ENCODE measurements around the gene LSS.
"Not testable (repeated sequence)": the region's sequence is repeated elsewhere in the genome, so short reads cannot be mapped to it uniquely, and the experiment has no call there.

Gene LSS

DNA sequence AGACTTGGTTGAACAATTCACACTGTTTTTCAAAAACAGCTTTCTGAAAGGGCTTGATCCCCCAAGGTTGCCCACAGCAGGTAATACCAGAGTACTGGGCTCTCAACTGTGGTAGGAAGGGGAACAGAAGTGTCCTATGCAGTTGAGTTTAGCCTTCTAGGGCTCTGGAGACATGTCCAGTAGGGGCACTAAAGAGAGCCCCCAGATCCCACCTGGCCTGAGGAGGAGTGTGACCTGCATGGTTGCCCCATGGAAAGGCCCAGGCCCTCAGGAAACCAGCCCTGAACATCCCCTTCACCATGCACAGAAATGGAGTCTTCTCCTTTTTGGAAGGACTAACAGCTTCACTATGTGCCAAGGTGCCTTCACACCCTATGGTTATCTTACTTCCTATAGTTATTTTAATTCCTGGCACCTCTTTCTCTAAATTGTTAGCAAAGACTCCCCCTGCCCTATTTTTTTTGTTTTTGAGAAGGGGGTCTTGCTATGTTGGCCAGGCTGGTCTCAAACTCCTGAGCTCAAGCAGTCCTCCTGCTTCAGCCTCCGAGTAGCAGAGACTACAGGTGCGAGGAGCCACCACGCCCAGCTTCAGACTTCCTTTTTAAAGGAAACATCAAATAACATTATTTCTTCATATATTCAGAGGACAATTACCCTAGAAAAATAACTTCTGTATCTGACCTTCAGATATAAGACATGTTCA lies 16.8 kb upstream of the LSS start:
- no peak for DNase-seq

DNA sequence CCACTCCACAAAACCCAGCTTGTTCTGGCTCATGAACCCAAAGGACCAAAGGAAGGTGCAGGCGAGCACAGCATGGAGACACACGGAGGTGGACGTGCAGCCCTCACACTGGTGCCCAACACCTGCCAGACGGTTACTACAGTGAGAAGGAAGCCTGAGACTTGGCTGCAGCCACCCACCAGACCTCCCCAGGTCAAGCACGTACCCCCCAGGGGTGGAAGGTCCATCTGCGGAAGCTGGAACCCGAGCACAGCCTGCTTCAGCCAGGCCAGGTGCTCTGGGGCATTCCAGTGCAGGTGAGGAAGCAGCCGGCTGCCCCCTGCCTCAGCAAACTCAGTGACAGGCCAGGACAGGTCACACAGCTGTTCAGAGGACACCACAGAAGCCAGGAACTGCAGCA lies 16.0 kb upstream of the LSS start:
- DNase-seq = no peak

DNA sequence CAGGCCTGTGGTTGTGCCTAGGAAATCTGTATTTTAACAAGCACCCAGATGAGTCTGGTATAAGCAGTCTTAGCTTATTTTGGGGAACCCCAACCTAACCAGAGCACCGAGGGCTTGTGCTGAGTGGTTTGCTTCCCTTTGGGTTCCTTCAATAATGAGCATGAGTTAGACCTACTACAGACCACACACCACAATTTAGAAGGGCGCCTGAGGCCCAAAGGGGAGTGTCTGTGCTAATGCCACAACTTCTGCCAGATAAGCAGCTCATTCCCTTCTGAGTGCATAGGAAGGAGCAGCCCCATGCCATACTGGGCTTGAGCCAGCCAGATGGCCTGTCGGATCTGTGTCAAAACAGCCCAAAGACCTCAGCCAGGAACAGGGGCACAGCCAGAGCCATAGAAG lies 15.4 kb upstream of the LSS start:
- DNase-seq = no peak

DNA sequence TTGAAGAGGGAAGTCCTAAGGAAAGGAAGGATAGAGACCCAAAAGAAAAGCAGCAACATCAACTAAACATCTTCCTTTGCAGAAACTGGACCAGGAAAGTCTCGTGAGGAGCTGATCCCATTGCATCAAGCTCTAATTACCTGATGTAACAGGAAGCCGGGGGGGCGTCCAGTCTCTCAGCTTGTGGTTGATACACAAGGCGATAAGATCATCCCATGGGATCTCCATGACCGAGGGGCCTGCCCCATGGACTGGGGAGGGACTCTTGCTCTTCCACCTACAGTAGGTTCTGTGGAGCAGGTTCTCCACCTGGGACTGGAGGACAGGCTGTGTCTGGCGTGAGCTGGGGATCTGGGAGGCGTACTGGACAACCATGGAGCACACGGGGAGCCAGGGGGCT lies 14.8 kb upstream of the LSS start:
- DNase-seq = no peak

DNA sequence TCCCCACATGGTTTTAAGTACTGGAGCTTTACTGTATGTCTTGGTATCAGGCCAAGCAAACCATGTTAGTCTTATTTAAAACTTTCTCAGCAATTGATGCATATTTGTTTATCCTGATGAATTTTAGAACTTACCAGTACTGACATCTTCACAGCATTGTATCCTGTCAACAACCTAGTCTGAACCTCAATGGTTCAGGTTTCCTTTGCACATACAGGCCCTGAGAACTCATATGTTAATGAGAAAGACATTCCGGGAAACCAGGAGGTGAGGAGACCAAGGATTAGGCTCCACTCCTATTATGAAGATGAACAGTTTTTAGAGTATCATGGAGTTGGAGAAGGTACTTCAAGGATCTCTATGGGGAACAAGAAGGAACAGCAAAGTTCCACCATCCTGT lies 13.0 kb upstream of the LSS start:
- DNase-seq = not testable (repeated sequence)

DNA sequence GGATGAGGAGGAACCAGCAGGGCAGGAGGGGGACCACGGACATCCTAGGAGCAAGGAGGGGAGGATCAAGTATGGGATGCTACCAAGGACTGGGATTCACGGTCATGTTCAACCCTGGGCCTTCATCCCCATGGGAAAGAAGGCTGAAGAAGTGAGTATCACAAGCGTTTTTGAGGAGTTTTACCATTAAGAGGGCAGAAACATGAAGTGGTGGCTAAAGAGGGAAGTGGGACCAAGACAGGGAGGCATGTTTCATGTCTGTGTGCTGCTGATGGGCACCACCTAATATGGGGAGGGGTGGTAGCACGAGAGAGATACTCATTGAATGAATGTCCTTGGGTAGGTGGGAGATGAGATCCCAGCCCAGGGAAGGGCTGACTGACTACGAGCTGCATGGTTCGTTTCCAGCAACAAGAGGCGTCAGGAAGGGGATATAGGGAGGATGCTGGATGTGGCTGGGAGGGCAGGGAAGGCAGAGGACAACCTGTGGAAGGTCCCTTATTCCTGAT lies 11.3 kb upstream of the LSS start:
- DNase-seq = no peak

DNA sequence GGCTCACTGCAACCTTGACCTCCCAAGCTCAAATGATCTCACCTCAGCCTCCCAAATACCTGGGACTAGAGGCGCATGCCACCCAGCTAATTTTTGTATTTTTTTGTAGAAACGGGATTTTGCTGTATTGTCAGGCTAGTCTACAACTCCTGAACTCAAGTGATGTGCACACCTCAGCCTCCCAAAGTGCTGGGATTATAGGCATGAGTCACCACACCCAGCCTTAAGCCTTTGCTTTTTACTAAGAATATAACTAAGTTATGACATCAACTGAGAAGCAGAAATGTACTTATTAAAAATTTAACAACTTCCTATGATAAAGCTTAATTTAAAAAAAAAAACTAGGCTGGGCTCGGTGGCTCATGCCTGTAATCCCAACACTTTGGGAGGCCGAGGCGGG lies 8.9 kb upstream of the LSS start:
- no peak for DNase-seq

DNA sequence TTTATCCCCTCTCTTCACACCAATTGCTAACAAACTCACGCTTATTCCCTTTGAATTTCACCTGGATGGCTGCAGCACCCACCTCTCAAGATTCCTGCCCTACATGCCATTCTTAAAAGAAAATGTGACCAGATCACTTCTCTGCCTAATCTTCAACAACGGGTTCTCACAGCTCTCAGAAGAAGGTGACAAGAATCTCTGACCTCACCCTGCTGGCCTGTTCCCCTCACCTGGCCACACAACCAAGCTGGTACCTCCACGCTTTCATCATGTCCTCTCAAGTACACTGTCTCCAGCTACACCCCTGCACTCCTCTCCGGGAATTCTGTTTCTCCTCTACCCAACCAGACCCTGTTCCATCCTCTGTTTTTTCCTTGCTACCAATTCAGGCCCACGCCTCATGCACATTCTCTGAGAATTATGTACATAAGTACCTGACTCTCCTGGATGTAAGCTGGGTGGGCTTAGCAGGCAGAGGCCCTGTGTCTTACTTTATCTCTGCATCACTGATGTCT lies 5.9 kb upstream of the LSS start:
- DNase-seq = no peak

DNA sequence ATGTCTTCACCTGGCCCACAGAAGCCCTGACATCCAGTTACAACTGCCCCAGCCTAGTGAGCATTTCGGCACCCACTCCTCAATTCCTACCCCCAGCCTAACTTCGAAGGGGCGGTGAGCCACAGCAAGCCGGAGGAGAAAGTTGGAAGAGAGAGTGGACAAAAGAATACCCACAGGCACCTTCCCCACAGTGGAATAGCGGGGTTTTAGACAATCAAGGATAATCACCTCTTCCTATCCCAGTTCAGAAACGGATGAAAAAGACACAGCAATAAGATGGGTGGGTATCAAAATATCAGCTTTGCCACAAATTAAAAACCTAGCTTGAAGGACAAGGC lies 1.3 kb upstream of the LSS start:
- no peak for DNase-seq

DNA sequence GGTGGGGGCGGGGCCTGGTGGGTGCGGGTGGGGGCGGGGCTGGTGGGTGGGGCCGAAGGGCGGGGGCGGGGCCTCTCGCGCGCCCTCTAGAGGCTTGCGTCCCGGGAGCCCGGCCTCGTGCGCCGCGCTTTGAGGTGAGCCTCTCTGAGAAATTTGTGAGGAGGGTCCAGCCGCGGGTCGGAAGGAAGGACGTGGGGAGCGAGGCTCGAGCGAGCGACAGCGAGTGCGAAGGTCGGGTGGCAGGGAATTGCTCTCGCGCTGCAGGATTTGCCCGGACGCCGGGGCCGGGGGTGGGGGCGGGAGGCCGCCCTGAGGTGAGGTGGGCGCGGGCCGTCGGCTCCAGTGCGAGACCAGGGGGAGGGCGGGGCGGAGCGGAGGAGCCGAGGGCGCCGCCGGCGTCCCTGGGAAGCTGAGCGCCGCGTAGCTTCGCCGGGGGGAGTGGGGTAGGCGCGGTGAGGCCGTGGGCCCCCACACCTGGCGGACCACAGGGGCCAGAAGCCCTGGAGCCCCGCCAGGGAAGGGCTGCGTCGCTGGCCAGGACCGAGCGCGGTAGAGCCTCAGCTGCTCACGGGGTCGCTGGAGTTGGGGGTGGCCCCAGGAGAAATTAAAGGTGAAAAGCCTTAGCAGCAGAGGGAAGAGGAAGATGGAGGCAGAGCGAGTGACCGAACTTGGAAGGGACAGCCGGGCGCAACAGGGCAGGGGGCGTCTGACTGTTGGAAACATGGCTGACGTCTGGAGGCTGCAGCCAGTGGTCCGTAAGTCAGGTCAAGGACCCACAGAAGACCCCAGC lies 754 bp upstream of the LSS start:
- DNase-seq = no peak

DNA sequence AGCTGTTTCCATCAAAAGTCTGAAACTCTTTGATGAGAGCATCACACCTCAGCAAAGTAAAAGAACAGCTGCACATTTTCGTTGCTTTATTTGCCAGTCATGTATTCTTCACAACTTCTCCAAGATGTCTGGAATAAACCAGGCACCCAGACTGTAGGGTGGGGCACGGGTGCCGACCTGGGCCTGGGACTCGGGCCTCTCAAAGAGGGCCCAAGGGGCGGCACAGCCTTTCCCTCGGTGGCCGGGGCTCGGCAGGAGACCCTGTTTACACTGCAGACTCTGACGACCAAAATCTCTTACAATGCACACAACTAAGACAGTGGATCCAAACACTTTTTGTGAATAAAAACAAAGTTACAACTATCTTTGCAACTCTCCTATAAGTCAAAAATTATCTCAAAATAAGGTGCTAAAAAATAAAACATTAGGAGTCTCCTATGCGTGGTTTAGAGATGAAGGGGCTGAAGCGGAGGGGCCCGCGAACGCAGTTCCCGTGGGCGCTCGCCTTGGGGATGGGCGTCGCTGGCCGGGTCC lies 696 bp downstream of the LSS start:
- no peak for DNase-seq

DNA sequence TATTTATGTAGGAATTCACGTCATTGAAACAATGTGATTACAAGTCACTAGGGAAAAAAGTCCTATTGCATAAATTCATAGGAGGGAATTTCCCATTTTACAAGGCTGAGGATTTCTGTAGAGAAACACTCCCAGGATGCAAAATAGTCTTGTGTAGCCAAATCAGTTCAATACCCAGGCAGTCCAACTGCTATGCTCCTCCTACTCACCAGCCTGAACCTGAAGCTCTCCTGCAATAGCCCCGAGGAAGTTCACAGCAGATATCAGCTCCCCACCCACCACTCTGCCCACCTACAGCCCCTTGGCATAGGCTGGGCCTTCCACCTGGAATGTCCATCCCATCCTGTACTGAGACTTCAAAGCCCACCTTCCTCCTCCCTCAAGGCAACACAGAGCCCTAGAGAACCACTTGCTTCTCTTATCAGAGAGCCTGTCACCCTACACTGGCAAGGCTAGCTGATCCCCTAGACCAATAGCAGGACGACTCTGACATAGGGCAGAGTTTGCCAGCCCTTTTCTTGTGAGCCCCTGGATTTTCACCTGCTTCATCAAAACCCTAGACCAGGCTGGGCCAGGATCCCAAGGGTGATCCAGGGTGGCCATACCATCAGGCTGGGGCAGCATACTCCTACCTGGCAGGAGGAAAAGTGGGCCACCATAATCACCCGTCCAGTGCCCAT lies 1.5 kb downstream of the LSS start:
- DNase-seq = no peak

DNA sequence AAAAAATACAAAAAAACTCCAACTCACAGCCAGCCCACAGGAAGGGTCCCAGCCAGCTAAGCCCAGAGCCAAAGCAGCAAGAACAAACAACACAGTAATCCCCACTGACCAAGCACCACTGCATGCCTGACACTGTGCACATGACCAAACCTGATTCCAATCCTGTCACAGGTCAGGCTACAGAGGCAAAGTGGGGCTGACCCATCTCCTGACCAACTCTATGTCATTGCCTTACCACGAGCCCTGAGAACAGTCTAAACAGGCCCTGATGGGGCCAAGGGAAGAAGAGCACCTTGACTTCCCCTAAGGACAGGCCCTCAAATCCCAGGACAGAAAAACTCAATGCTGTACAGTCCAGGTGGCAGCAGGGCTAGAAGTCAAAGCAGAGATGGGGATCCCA lies 2.4 kb downstream of the LSS start:
- DNase-seq = no peak

DNA sequence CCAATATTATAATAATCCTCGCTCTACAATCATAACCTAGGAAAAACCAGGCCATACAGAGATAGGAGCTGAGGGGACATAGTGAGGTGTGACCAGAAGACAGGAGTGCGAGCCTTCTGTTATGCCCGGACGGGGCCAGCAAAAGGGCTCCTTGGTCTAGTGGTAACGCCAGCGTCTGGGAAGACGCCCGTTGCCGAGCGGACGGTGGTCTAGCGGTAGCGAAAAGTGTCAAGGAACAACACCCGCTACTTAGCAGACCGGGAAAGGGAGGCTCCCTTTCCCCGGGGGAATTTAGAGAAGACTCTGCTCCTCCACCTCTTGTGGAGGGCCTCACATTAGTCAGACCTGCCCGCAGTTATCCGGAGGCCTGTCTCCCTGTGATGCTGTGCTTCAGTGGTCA lies 4.9 kb downstream of the LSS start:
- not testable (repeated sequence) for DNase-seq

DNA sequence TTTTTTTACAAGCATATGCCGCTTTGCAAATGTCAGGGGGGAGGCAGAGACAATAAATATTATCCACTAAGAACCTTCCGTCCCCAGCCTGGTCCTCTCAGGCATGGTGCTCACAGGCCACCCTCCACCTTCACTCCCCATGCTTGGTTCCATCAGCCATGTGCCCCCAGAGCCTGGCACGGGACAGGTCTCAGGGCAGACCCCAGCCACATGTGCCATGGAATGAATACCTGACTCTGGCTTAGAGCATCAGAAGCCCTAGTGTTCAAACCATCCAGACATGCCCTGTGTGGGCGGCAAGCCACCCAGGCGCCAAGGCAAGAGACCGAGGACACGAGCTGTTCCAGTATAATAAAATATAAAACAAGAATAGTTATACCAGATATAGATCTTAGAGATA lies 5.4 kb downstream of the LSS start:
- DNase-seq = no peak

DNA sequence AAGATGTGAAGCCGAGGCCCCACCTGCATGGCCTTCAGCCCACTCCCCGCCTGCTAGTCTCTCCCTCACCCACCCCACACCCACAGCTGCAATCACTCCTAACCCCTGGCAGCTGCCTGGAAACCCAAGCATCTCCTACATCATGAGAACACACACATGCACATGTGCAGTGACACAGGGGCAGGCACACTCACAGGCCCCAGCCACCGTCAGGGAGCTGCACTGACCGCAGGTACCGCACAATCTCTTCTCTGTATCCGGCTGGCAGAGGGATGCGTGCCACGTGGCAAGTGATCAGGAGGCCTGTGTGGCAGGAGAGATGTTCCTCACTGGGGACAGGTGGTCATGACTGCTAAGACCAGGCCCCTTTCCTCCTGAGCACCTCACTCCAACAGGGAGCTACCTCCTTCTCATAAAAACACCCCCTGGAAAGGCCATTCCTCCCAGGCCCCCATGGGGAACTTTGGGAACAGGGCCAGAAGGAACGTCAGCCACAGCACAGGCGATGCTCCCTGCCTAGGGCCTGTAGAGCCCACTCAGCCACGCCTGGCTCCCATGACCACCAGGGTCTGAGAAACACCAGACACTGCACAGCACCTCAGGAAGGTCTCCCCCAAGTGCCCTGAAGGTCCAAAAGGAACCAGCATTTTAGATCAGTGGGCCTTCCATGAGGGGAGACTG lies 6.0 kb downstream of the LSS start:
- no peak for DNase-seq

DNA sequence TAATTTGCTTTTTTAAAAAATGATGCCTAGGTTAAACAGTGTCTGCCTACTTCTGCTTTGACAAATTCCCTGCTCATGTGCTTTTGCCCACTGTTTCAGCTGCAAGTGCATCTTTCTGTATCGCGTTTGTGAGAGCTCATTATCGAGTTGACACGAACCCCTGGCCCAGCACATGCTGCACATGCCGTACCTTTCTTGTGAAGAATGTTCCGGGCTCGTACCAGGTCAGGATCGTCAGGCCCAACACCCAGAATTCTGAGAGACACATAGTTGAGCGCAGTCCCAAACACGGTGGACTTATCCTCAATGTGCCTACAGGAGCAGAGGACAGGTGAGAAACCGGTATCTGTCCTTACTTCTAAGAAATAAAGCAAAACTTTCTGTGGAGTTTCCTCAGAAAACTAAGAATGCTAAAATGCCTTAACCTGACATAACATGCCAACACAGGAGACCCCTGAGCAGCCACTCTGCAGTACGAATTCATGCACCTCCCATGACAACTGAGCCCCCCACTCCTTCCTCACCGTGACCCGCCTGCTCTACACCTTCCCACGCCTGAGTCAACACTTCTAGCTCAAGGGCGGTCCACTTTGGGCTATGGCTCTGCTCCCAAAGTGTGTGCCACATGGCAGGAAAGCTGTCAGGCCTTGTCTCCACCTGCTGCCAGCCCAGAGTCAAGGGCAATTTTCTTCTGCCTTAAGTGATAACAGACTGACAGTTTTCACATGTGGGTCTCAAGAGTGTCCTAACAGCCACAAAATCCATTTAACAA lies 6.7 kb downstream of the LSS start:
- no peak for DNase-seq

DNA sequence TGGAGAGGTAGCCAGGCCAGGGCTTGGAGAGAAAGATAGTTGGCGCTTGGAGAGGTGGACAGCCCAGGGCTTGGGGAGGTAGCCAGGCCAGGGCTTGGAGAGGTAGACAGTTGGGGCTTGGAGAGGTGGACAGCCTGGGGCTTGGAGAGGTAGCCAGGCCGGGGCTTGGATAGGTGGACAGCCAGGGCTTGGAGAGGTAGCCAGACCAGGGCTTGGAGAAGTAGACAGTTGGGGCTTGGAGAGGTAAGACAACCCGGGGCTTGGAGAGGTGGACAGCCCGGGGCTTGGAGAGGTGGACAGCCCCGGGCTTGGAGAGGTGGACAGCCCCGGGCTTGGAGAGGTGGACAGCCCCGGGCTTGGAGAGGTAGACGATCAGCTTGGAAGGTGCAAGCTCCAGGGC lies 7.7 kb downstream of the LSS start:
- no peak for DNase-seq

DNA sequence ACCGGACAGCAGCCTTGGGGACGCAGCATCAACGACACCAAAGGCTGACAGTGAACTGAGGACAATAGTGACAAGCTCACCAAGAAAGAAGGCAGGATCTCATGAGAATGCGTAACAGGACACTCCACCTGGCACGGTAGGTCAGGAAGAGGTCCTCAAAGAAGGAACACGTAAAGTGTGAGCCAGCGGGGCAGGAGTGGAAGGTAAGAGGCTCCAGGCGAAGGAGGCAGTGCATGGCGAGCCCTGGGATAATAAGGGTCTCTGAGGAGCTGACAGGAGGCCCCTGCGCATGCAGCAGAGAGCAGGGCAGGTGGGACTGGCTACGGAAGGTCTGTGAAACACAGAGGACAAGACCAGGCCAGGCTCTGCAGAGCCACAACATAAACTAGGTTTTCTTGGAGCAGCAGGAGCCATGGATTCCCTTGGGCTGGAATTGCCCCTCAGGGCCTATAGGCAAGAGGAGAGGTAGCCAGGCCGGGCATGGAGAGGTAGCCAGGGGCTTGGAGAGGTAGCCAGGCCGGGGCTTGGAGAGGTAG lies 8.2 kb downstream of the LSS start:
- DNase-seq = no peak

DNA sequence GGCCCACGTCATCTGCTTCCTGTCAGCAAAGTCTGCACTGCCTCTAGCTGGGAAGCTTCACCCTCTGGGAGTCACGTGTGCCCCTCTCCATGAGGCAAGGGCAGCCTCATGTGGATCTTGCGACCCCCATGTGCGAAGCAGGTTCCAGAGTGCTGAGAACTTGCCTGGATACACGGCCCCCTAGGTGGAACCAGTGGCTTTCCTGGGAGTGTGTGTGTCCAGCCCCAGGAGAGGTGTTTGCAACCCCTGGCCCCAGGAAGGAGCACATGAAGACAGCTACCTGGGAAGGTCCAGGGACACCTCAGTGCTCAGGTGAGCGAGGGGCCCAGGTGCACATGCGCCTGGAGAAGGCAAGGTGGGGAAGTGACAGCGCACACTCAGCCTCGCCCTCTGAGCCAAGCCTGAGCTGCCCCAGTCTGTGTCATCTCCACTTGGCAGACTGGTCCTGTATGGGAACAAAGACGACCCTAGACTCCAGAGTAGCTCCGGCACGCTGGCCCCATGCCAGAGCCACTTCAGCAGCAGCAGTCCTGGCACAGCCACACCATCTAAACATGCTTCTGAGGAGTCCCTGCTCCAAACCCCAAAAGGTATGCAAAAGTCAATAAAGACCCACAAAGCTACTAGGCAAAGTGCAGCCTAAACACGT lies 8.9 kb downstream of the LSS start:
- DNase-seq = no peak

DNA sequence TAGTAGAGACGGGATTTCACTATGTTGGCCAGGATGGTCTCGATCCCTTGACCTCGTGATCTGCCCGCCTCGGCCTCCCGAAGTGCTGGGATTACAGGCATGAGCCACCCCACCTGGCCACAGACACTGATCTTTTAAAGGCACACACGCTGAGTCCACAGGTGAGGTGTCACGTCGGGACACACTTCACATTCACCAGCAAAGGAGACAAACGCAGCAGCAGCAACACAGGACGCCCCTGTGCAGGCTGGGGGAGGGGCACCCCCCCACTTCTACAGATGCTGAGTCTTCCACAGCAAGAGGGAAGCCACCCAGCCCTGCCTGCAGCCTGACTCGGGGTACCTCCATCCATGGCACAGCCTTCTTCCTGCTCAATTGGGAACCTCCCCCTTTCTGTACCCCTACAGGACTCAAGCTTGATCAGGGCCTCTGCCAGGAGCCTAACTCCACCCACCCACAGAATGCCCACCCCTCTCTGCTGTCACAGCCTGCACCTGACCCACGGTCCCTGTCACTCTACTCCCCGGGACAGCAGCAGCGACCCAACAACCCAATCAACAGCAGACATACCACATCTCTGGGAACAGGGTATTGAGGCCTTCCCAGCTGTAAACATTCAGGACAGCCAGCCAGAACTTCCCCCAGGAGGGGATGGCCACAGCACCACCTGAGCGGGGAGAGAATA lies 9.5 kb downstream of the LSS start:
- DNase-seq = no peak
